Ammon's horn (tissue), 1 donor: Measurements from ENCODE around the gene ARAP1.
A peak's percentile ranks its signal among the peaks of the same experiment; 100 is the strongest.

ENCODE experiments used
- DNase-seq: peaks from one replicate; pipeline ENCODE4 v3.0.0-alpha.2; 2016; ENCODE audit warnings: low spot score

ARAP1 gene

GRCh38 chr11:72779495-72780128, 27.4 kb upstream of the ARAP1 start:
- DNase-seq: no peak

- no peak for DNase-seq
Measured at GRCh38 chr11:72778535-72779494, 26.6 kb upstream of the ARAP1 start.

GRCh38 chr11:72777755-72778278, 25.6 kb upstream of the ARAP1 start:
- DNase-seq: peak; percentile 39

GRCh38 chr11:72776844-72777754, 24.9 kb upstream of the ARAP1 start:
- DNase-seq: peak; percentile 83

DNA sequence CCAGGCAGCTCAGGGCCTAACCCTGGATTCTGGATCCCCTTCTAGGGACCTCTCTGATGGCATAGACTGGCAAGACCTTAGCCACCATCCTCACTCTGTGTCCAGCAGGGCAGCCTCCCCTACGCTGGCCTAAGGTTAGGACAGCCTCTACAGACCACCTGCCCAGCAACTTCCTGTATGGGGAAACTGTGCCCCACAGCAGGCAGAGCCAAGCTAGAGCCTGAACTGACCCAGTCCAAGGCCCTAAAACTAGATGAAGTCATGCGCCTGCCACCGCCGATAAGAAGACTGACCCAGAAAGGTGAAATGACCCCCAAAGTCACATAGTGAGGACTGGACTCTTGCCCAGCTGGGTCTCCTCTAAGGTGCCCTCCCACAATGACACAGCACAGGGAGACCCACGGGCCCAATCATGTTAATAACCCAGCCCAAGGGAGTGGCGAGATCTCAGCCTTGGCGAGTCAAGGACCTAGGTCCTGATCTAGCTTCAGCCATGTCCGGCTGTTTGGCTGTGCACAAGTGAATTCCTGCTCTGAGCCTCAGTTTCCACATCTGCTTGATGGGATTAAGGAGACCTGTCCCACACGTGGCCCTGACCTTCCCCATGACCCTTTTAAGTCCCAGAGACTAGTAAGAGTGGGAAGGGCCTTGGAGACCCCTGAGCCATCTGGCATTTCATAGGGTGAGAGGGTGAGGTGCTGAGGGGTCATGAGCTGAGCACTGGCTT, 24.1 kb upstream of the ARAP1 start:
- no peak for DNase-seq

DNA sequence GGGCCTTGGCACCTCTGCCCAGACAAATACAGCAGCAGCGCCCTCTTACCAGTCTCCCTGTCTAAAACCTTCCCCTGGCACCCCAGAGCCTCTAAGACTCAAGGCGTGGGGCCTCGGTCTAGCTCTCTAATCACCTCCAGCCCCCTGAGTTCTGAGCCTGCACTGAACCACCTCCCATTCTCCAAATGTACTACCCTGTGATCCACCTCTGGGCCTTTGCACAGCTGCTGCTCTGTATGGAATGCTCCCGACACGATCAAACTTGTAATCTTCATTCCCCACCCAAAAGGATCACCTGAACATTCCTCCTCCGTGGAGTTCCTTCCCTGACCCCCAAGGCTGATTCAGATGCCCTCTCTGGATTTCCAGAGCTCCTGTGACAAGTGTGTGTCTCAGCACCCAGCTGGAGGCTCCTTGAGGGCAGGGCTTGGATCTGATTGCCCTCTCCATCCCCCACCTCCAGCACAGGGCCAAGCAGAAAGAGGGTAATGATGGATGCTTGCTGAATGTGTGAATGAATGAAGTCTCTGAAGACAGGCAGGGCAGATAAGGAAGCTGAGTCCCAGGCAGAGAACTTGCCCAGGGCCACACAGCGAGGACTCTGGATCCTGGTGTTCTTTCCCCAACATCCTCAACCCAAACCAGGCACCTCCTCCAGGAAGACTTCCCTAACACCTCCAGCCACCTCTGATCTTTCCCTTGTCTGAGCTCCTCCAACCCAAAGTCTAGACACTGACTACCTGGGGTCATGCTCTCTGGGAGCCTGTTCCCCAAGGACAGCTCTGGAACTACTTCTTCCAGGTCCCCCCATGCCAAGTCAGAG, 23.3 kb upstream of the ARAP1 start:
- no peak for DNase-seq

GRCh38 chr11:72774499-72774898, 22.3 kb upstream of the ARAP1 start:
- DNase-seq: no peak

GRCh38 chr11:72773696-72774095, 21.5 kb upstream of the ARAP1 start:
- DNase-seq: no peak

DNA sequence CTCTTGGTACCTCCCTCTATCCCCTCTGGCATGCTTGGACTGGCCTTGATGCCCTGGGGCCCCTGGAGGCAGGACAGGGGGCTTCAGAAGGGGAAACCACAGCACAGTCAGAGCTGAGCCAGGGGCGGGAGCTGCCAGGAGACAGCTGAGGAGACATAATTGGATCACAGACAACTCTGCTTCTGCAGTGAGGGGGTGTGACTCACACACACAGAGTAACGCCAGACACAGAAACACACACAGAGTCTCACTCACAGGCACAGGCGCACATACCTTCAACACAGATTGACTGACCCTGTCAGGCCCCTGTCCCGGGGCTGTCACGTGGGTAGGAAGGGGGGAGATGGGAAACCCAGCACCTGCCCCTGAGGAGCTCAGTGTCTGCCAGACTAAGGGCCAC, 21.1 kb upstream of the ARAP1 start:
- peak; percentile 79 for DNase-seq

GRCh38 chr11:72772059-72772458, 19.9 kb upstream of the ARAP1 start:
- no peak for DNase-seq

DNA sequence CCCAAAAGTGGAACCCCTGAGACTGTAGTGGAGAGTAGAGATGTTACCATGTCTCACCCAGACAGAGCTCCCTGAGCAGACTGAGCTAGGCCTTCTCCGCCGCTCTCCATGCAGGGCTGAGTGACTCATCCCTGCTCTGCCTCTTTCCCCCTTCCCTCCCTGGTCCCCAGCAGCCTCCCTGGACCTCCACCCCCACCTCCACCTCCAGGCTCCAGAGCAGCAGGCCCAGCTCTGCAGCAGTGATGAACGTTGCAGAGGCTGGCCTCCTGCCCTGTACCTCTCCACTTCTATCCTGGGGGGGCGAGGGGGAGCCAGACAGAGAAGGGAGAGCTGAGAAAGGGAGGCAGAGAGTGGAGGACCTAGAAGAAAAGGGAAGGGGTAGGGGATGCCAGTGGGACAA, 19.3 kb upstream of the ARAP1 start:
- no peak for DNase-seq

DNA sequence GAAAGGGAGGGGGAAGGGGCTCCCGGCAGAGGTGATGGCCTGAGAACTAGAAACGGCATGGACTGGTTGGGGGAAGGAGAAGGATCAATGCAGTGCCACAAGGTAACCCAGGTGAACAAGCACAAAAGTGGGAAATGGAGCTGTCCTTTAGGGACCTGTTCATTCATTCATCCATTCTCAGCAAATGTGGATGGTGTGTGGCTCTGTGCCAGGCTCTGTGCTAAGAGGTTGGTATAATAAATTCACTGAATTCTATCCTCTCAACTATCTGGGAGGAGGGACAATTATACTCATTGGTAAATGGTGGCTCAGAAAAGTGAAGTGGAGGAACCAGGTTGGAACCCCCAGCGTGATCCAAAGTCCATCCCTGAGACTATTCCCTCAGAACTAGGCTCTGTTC, 18.6 kb upstream of the ARAP1 start:
- DNase-seq: no peak

- no peak for DNase-seq
Measured at GRCh38 chr11:72769680-72770079, 17.5 kb upstream of the ARAP1 start.

GRCh38 chr11:72768581-72768980, 16.4 kb upstream of the ARAP1 start:
- no peak for DNase-seq

DNA sequence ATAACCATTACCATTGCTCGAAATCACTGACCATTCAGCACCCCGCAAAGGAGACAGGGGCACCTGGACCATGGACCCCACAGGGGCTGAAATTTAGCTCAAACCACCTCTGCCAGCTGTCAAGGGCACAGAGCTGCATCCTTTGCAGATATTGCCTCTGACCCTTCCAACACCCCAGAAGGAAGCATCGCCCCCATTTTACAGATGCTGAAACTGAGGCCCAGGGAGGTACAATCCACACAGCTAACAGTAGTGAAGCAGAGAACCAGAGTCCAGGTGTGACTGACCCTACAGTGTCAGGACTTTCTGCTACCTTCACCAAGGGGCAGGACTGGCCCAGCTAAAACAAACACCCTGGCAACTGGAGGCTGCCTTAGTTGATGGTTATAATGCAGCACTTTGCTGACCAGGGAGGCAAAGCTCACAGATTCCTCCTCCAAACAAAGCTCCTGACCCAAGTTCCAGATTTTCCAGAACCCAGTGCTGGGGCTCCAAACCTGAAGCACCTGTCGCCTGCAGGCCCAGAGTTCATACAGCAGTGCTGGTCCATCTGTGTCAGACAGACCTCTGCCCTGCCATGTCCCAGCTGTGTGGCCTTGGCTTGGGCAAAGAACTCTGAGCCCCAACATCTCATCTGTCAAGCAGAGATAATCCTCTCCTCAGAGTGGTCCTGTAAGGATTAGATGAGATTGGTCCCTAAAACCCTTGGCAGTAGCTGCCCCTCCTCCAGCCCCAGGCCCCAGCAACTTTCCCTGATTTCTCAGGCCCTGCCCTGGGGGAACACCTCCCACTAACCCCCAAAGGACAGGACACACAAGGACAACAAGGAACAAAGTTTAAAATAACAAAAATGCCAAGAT, 15.2 kb upstream of the ARAP1 start:
- DNase-seq: no peak

DNA sequence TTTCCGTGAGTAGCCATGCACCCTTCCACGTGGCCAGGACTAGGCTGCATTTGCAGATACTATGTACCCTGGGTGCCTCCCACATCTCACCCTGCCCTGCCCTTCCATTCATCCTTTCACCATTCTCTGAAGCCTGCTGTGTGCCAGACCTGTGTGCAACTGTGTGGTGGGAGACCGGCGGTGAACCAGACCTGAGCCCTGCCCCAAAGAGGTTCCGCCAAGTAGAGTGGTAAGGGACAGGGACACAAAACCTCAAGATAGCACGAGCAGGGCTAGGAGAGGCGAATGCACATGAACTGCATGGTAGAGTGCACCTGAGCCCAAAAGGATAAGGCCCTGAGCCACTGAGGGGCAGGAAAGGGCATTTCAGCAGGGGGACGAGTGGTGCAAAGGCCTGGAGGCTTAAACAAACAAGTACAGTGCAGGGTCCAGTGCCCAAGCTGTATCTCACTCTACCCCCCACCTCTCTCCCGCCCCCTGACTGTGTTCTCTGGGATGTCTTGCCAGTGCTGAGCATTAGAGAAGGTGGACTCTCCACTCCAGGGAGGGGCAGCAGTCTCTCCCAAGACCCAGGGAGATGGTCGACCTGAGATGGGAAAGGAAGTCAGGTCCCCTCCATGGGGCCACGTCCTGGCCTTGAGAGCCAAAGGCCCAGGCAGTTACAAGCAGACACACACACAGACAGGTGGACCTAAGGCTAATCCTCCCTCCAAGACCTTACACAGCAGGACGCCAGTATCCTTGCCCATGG, 14.1 kb upstream of the ARAP1 start:
- DNase-seq: no peak

- DNase-seq: no peak
Measured at GRCh38 chr11:72764503-72764902, 12.3 kb upstream of the ARAP1 start.

GRCh38 chr11:72763823-72764222, 11.6 kb upstream of the ARAP1 start:
- no peak for DNase-seq
